ENCODE measurements around the gene TRIM8. TPM values are rescaled to one million over a fixed set of nuclear protein-coding genes. Genes with fewer than 3 reads are reported as not detected.

Gene TRIM8
- total and polyA plus RNA-seq, 9 of the 15 experiments (the other 6 are each of a cell fraction or from before 2014, with no cell fraction given) = 1.7 to 26.0 (median 9.1) TPM

DNA sequence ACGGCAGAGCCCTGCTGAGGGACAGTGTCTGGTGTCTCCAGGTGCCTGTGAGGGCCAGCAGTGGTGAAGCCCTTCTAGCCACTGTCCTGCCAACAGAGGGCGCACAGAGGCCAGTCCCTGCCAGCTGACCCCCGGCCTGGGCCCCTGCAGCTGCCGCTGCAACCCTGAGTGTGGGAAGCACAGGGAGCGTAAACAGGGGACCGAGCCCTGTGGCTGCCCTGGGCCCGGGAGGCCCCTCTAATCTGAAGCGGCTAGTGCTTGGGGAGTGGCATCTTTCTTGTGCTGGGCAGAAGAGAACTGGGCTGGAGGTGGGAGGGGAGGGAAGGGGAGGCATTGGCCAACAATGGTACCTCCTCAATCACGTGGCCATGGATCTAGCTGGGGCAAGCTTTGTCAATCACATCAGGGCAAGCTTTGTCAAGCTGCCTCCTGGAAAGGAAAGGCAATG, 34.6 kb downstream of the TRIM8 start (continued):
- TF ChIP-seq NFYB (IDR thresholded peaks at IDR 0.05; ENCODE audit: extremely low read depth, insufficient read length) = no peak
- TF ChIP-seq CREBBP (IDR thresholded peaks at IDR 0.05; ENCODE audit: low read depth, low read length) = no peak
- 0 out of 4 replicates have a peak, but pooled peaks of 1 of the 2 experiments have one; percentile 33 for TF ChIP-seq UBTF (IDR thresholded peaks at IDR 0.05; ENCODE audit: borderline replicate concordance in 1 of 2, low read depth in 2 of 2, low read length in 2 of 2)
- no peak for TF ChIP-seq TARDBP (IDR thresholded peaks at IDR 0.05)
- TF ChIP-seq DLX4 (CRISPR knock-in tag; IDR thresholded peaks at IDR 0.05) = no peak
- no peak for TF ChIP-seq NR3C1 (CRISPR knock-in tag; IDR thresholded peaks at IDR 0.05)
- no peak for TF ChIP-seq RNF2 (IDR thresholded peaks at IDR 0.05)
- TF ChIP-seq IRF1 (CRISPR knock-in tag; IDR thresholded peaks at IDR 0.05; ENCODE audit: borderline replicate concordance) = no peak
- TF ChIP-seq, protein P1, sequence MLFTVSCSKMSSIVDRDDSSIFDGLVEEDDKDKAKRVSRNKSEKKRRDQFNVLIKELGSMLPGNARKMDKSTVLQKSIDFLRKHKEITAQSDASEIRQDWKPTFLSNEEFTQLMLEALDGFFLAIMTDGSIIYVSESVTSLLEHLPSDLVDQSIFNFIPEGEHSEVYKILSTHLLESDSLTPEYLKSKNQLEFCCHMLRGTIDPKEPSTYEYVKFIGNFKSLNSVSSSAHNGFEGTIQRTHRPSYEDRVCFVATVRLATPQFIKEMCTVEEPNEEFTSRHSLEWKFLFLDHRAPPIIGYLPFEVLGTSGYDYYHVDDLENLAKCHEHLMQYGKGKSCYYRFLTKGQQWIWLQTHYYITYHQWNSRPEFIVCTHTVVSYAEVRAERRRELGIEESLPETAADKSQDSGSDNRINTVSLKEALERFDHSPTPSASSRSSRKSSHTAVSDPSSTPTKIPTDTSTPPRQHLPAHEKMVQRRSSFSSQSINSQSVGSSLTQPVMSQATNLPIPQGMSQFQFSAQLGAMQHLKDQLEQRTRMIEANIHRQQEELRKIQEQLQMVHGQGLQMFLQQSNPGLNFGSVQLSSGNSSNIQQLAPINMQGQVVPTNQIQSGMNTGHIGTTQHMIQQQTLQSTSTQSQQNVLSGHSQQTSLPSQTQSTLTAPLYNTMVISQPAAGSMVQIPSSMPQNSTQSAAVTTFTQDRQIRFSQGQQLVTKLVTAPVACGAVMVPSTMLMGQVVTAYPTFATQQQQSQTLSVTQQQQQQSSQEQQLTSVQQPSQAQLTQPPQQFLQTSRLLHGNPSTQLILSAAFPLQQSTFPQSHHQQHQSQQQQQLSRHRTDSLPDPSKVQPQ (CRISPR knock-in tag; IDR thresholded peaks at IDR 0.05; ENCODE audit: borderline replicate concordance) = no peak
- TF ChIP-seq, protein P2, sequence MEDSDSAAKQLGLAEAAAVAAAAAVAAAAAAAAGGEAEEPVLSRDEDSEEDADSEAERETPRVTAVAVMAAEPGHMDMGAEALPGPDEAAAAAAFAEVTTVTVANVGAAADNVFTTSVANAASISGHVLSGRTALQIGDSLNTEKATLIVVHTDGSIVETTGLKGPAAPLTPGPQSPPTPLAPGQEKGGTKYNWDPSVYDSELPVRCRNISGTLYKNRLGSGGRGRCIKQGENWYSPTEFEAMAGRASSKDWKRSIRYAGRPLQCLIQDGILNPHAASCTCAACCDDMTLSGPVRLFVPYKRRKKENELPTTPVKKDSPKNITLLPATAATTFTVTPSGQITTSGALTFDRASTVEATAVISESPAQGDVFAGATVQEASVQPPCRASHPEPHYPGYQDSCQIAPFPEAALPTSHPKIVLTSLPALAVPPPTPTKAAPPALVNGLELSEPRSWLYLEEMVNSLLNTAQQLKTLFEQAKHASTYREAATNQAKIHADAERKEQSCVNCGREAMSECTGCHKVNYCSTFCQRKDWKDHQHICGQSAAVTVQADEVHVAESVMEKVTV (CRISPR knock-in tag; IDR thresholded peaks at IDR 0.05) = peak; percentile 30; the same call in 1 of the 2 replicates
- TF ChIP-seq ZNF586 (CRISPR knock-in tag; conservative IDR thresholded peaks at IDR 0.05) = no peak
- TF ChIP-seq HLTF (IDR thresholded peaks at IDR 0.05) = no peak
- no peak for TF ChIP-seq HDAC6 (IDR thresholded peaks at IDR 0.05; ENCODE audit: low read depth, low read length)
- no peak for TF ChIP-seq TCF15 (CRISPR knock-in tag; IDR thresholded peaks at IDR 0.05)
- TF ChIP-seq TCF7 (IDR thresholded peaks at IDR 0.05; ENCODE audit: borderline replicate concordance) = no peak
- TF ChIP-seq ZNF274 (IDR thresholded peaks at IDR 0.05; ENCODE audit: borderline replicate concordance, low read depth, low read length) = no peak
- TF ChIP-seq GABPB2 (CRISPR knock-in tag; conservative IDR thresholded peaks at IDR 0.05) = no peak
- no peak for TF ChIP-seq ZNF766 (CRISPR knock-in tag; conservative IDR thresholded peaks at IDR 0.05)
- TF ChIP-seq BCL6 (CRISPR knock-in tag; IDR thresholded peaks at IDR 0.05) = no peak
- TF ChIP-seq STAG1 (CRISPR knock-in tag; IDR thresholded peaks at IDR 0.05; ENCODE audit: borderline replicate concordance) = peak; percentile 33; the same call in 1 of the 2 replicates
